CD4-positive, alpha-beta T cell treated with Interleukin-4 for 4 hours (primary cell): Measurements from ENCODE around the gene OR5I1.
"Not testable (repeated sequence)": the region's sequence is repeated elsewhere in the genome, so short reads cannot be mapped to it uniquely, and the experiment has no call there.

Source experiments
- DNase-seq: peaks from one replicate; pipeline ENCODE4 v3.0.0-alpha.2; 2020

The OR5I1 gene

GRCh38 chr11:55936300-55936699 lies at the start of gene OR5I1:
Gene OR5I1 (minus strand): TSS chr11:55936400. CDS start chr11:55936400, 0 bp downstream.
- no peak for DNase-seq

GRCh38 chr11:55970935-55971334 lies 34.7 kb upstream of the OR5I1 start:
- DNase-seq = no peak

GRCh38 chr11:55969845-55970244 lies 33.6 kb upstream of the OR5I1 start, which contains the start of gene OR10AG1:
Gene OR10AG1 (minus strand): TSS chr11:55969945. CDS start chr11:55969907, 38 bp downstream.
- no peak for DNase-seq

GRCh38 chr11:55967914-55968313 lies 31.7 kb upstream of the OR5I1 start:
- DNase-seq = no peak

- no peak for DNase-seq
Observed at GRCh38 chr11:55966391-55966790, 30.2 kb upstream of the OR5I1 start.

- no peak for DNase-seq
Observed at GRCh38 chr11:55956521-55956920, 20.3 kb upstream of the OR5I1 start.

- DNase-seq = no peak
Observed at GRCh38 chr11:55949330-55949729, 13.1 kb upstream of the OR5I1 start.

GRCh38 chr11:55942785-55943392 lies 6.7 kb upstream of the OR5I1 start:
- no peak for DNase-seq

- DNase-seq = no peak
Observed at GRCh38 chr11:55920537-55920936, 15.7 kb downstream of the OR5I1 start.

- DNase-seq = no peak
Observed at GRCh38 chr11:55914482-55914881, 21.7 kb downstream of the OR5I1 start, which contains the start of gene OR5W2. Gene OR5W2 (minus strand): TSS chr11:55914582. CDS start chr11:55914582, 0 bp downstream.

- no peak for DNase-seq
Observed at GRCh38 chr11:55902308-55902707, 33.9 kb downstream of the OR5I1 start.

GRCh38 chr11:55895216-55895615 lies 41.0 kb downstream of the OR5I1 start:
- DNase-seq = no peak

- DNase-seq = not testable (repeated sequence)
Observed at GRCh38 chr11:55885481-55885880, 50.7 kb downstream of the OR5I1 start.
